Measurements from ENCODE around the gene POLDIP2.

- no peak for TF ChIP-seq YY1 (IDR thresholded peaks at IDR 0.05; ENCODE audit: insufficient read depth, insufficient read length)
- TF ChIP-seq ZNF274 (IDR thresholded peaks at IDR 0.05; ENCODE audit: low read depth, low read length): no peak
These were observed 45.5 kb upstream of the POLDIP2 start for GRCh38 chr17:28402844-28403243.

Data from NT2/D1 (cell line).